Measurements from ENCODE around the gene MOV10L1.

GRCh38 chr22:50190941-50191741 is 101.3 kb downstream of the MOV10L1 start:
- TF ChIP-seq CTCF (IDR thresholded peaks at IDR 0.05) (no peak), POLR2AphosphoS5 (IDR thresholded peaks at IDR 0.05) (no peak)

Data from breast epithelium (tissue), 3 donors.